ENCODE measurements around the gene RGS2.

Gene RGS2

GRCh38 chr1:192830595-192831246 lies 21.9 kb downstream of the RGS2 start:
- DNase-seq (ENCODE audit: low spot score), result no peak

DNA sequence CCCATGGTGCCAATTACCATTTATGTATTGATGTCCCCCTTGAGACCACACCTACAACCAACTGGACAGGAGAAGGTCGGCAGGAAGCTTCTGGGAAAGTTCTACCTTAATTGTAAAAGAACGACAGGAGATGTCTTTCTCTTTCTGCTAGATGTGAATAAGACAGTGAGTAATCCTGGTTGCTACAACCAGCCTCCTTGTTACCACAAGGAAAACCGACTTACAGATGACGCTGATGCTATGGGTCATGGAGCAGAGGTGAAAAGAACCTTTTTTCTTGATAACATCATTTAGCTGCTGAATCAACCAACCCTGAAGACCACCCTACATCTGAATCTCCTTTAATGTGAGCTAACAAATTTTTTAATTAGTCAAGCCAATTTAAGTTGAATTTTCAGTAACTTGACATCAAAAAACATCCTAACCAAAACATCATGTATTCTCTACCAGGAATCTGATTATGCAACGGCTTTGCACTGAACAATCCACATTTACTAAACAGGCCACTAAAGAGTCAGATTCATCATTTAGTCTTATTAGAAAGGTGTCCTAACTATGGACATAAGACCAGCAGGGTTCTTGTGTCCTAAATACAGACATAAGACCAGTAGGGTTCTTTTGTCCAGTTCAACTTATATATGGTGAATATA lies 23.0 kb downstream of the RGS2 start:
- no peak for DNase-seq (ENCODE audit: low spot score)

- DNase-seq (ENCODE audit: low spot score), result no peak
Observed at GRCh38 chr1:192832492-192832891, 23.7 kb downstream of the RGS2 start.

DNA sequence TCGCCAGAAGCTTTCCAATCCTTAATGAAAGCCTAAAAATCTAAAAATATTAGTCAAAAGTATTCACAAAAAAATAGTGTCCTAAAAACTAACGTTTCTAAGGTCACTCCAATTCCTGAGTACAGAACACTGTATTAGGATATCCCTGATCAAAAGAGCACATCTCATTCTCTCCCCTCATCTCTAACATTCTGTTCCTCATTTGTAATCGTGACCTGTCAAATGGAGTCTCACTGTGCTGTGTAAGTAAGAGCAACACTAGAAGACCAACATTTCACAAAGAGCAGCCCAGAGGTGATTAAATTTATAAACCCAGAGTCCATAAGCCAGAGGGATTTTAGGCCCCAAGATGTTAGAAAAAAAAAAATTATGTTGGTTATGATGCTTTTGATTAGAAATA lies 26.3 kb downstream of the RGS2 start:
- no peak for DNase-seq (ENCODE audit: low spot score)

GRCh38 chr1:192839162-192840066 lies 30.6 kb downstream of the RGS2 start:
- no peak for DNase-seq (ENCODE audit: low spot score)

DNA sequence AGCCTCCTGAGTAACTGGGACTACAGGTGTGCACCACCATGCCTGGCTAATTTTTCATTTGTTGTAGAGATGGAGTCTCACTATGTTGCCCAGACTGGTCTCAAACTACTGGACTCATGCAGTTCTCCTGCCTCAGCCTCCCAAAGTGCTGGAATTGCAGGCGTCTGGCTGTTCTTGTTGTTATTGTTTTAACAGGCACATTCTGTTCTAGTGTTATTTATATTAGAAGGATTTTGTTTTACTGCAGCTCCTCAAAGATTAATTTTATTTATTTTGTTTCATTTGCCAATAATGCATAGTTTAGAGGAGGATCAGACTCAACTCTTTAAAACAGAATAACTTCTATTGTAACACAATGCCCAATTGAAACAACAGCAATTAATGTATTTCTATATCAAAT lies 35.5 kb downstream of the RGS2 start:
- DNase-seq (ENCODE audit: low spot score), result no peak

GRCh38 chr1:192846950-192847349 lies 38.1 kb downstream of the RGS2 start:
- DNase-seq (ENCODE audit: low spot score), result no peak

DNA sequence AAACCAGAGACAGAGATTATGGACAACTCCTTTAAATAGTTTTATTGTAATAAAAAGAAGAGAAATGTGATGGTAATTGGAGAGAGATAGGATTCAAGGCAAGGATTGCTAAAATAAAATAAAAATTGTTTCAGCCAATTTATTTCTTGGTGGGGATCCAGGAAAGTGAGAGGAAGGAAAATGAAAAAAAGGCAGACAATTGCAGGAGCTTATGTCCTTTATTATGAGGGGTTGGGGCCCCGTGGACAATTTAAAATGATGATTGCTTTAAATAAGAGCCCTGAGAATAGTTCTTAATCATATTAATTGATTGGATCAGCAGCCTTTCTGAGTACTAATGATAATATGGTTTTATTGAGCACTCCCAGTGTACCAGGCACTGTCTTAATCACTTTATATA lies 40.2 kb downstream of the RGS2 start:
- no peak for DNase-seq (ENCODE audit: low spot score)

DNA sequence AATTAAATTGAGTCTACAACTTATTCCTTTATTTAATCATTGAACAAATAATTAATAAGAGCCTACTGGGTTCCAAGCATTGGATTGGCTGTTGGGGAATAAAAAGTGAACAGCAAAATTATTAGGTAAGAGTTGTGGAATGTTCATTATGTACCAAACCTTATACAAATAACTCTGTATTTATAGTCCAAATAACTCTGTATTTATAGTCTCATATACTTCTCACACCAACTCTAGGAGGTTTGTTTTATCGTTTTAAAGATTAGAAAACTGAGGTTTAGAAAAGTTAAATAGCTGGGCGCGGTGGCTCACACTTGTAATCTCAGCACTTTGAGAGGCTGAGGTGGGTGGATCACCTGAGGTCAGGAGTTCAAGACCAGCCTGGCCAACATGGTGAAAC lies 40.6 kb downstream of the RGS2 start:
- DNase-seq (ENCODE audit: low spot score), result no peak

DNA sequence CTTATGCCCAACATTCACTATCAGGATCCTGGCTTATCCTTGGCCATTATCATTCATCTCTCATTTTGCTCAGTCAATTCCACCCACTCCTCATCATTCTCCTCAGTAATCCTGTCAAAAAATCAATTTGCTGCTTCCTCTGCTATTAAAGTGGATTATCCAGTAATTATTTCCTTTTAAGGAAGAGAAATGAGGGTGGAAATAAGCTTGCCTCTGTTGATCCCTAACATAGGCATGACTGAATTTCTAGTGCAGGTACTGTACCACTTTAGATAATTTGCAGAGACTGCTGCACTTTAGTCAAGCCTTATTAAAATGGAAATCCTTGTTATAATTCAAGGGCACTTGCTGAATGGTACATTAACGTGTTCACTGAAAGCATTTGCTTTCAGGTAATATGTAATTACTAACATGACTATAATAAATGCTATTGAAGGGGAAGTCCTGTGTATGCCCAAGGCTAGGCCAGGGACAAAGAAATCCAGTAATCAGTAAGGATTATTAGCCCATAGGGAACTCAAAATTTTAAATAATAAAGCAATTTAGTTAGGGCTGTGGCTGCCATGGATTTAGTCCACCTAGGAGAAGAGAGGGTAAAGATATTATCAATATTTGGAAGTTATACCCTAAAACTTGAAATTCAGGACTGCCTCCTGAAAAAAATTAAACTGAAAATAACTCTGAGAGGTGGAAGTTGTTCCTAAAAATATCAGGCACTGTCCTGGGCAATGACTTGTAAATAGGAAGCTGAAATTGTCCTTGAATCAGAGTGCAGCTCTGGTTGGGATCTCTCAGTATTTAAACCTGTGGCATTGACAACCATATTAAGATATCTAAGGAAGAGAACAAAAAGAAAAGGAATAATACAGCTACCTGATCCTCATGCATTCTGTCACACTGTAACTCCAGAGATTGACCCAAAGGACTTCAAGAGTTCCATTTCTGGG lies 43.4 kb downstream of the RGS2 start:
- no peak for DNase-seq (ENCODE audit: low spot score)

DNA sequence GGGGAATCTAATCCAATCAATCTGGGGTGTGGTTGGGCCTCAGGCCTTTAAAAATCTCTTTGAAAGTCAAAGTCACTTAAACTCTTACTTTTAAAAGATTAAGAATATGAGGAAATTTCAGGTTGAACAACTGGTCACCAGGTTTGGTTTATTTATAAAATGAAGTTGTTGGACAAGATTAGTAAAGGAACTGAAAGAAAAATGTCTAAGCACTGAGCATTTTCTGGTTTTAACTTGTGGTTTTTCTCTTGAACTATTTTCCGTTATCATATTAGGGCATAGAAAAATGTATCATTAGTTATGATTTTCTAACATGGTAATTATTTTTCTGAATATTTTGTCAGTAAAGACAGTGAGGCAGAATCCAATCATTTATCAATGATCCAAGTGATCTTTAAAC lies 49.6 kb downstream of the RGS2 start:
- DNase-seq (ENCODE audit: low spot score), result no peak

DNA sequence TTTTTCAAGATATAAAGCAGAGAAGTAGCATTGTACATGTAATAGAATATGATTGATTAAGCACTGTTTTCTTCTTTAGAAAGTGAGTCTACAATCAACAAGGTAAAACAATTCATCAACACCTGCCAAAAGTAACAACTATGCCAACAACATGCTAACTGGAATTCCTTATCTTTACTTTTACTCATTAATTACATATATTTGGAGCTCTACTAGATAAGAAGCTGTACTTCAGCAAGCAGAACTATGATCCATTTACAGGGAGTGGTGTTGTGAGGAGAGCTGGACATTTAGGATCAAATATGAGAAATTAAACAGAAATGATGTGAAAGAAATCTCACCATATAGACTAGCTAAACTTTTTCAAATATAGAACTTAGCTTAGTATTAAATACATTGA lies 51.0 kb downstream of the RGS2 start:
- DNase-seq (ENCODE audit: low spot score), result no peak

- no peak for DNase-seq (ENCODE audit: low spot score)
Observed at GRCh38 chr1:192860478-192861185, 51.8 kb downstream of the RGS2 start.

- no peak for DNase-seq (ENCODE audit: low spot score)
Observed at GRCh38 chr1:192861860-192862259, 53.0 kb downstream of the RGS2 start.

Measured in activated CD4-positive, alpha-beta T cell treated with anti-CD3 and anti-CD28 coated beads, Interleukin-2, Interleukin-4, amounts not matched to agents 100 ng/mL and 50 ng/mL, durations not matched to agents 16 hours and 8 hours (primary cell).